ENCODE measurements around the gene SUMF1. TPM values are rescaled to one million over a fixed set of nuclear protein-coding genes. Genes with fewer than 3 reads are reported as not detected.

Gene SUMF1
- total RNA-seq, 4 donors from 2014 or later: 17.9 to 71.3 (median 30.3) TPM

GRCh38 chr3:4385201-4385600, 81.9 kb downstream of the SUMF1 start:
- no peaks in the 10 kb centered on the region for H3K36me3 ChIP-seq
- no peaks in the 10 kb centered on the region for H3K9me3 ChIP-seq
- no peak for DNase-seq
- no peaks in the 10 kb centered on the region for H3K27me3 ChIP-seq
- no peak overlapping the region for H3K4me3 ChIP-seq
- intact Hi-C loops (cut with DNase I; ENCODE audit: low total_unique reads): no loop called here
- no peak overlapping the region for H3K27ac ChIP-seq
- TF ChIP-seq POLR2A (IDR thresholded peaks at IDR 0.05) (no peak), CTCF (IDR thresholded peaks at IDR 0.05) (no peak)
- no peaks in the 10 kb centered on the region for H3K4me1 ChIP-seq

GRCh38 chr3:4380013-4380412, 87.1 kb downstream of the SUMF1 start:
- no peak for TF ChIP-seq CTCF (IDR thresholded peaks at IDR 0.05)
- no peak for TF ChIP-seq POLR2A (IDR thresholded peaks at IDR 0.05)
- H3K4me1 ChIP-seq: no peaks in the 10 kb centered on the region
- H3K36me3 ChIP-seq: no peaks in the 10 kb centered on the region
- no peak for DNase-seq
- intact Hi-C loops (cut with DNase I; ENCODE audit: low total_unique reads): no loop called here
- no peak overlapping the region for H3K27ac ChIP-seq
- H3K9me3 ChIP-seq: no peaks in the 10 kb centered on the region
- no peaks in the 10 kb centered on the region for H3K27me3 ChIP-seq
- no peak overlapping the region for H3K4me3 ChIP-seq

- H3K9me3 ChIP-seq: no peaks in the 10 kb centered on the region
- H3K4me3 ChIP-seq: no peak overlapping the region
- no peak for DNase-seq
- no peaks in the 10 kb centered on the region for H3K36me3 ChIP-seq
- H3K4me1 ChIP-seq: no peaks in the 10 kb centered on the region
- no peaks in the 10 kb centered on the region for H3K27me3 ChIP-seq
- no peak overlapping the region for H3K27ac ChIP-seq
- intact Hi-C loops (cut with DNase I; ENCODE audit: low total_unique reads): no loop called here
- TF ChIP-seq POLR2A (IDR thresholded peaks at IDR 0.05) (no peak), CTCF (IDR thresholded peaks at IDR 0.05) (no peak)
These were observed 90.6 kb downstream of the SUMF1 start for GRCh38 chr3:4376499-4376898.

GRCh38 chr3:4375911-4376310, 91.2 kb downstream of the SUMF1 start:
- Histone ChIP-seq H3K4me1 (no peaks in the 10 kb centered on the region), H3K27me3 (no peaks in the 10 kb centered on the region), H3K27ac (no peak overlapping the region), H3K9me3 (no peaks in the 10 kb centered on the region), H3K36me3 (no peaks in the 10 kb centered on the region), H3K4me3 (no peak overlapping the region)
- TF ChIP-seq CTCF (IDR thresholded peaks at IDR 0.05) (no peak), POLR2A (IDR thresholded peaks at IDR 0.05) (no peak)
- intact Hi-C loops (cut with DNase I; ENCODE audit: low total_unique reads): no loop called here
- DNase-seq: no peak

GRCh38 chr3:4373669-4374068, 93.4 kb downstream of the SUMF1 start:
- Histone ChIP-seq H3K4me3 (no peak overlapping the region), H3K36me3 (no peaks in the 10 kb centered on the region), H3K27ac (no peak overlapping the region), H3K9me3 (no peaks in the 10 kb centered on the region), H3K27me3 (no peaks in the 10 kb centered on the region), H3K4me1 (no peaks in the 10 kb centered on the region)
- no peak for DNase-seq
- intact Hi-C loops (cut with DNase I; ENCODE audit: low total_unique reads): no loop called here
- TF ChIP-seq POLR2A (IDR thresholded peaks at IDR 0.05) (no peak), CTCF (IDR thresholded peaks at IDR 0.05) (no peak)

Measured in uterus (tissue), 4 donors.